Stimulated activated CD4-positive, alpha-beta T cell treated with anti-CD3 and anti-CD28 coated beads, Interleukin-15, amount 100 ng/mL, for 1 hour (primary cell): ENCODE results near the gene TRPM2.

Experiments
- DNase-seq, 2 donors: peaks; one replicate each; pipeline ENCODE4 v3.0.0-alpha.2; 2020; ENCODE audit warnings: low read depth in 1 of 2, low spot score in 1 of 2

Gene TRPM2

GRCh38 chr21:44370786-44371410, 17.5 kb downstream of the TRPM2 start:
- DNase-seq, result no peak

GRCh38 chr21:44371596-44371995, 18.2 kb downstream of the TRPM2 start:
- no peak for DNase-seq

GRCh38 chr21:44372616-44373015, 19.2 kb downstream of the TRPM2 start:
- no peak for DNase-seq

- no peak for DNase-seq
These were observed 21.3 kb downstream of the TRPM2 start for GRCh38 chr21:44374601-44375280.

- DNase-seq, result no peak
These were observed 21.8 kb downstream of the TRPM2 start for GRCh38 chr21:44375281-44375651.

- DNase-seq, result no peak
These were observed 22.4 kb downstream of the TRPM2 start for GRCh38 chr21:44375761-44376241.

GRCh38 chr21:44376606-44377005, 23.2 kb downstream of the TRPM2 start:
- DNase-seq, result no peak

GRCh38 chr21:44377201-44377921, 23.9 kb downstream of the TRPM2 start:
- DNase-seq, result no peak

GRCh38 chr21:44377922-44378645, 24.7 kb downstream of the TRPM2 start:
- no peak for DNase-seq

GRCh38 chr21:44378646-44379514, 25.5 kb downstream of the TRPM2 start:
- DNase-seq, result no peak

- DNase-seq, result no peak
These were observed 26.1 kb downstream of the TRPM2 start for GRCh38 chr21:44379515-44379848.

- DNase-seq, result no peak
These were observed 26.8 kb downstream of the TRPM2 start for GRCh38 chr21:44379991-44380865.

GRCh38 chr21:44380876-44381275, 27.5 kb downstream of the TRPM2 start:
- no peak for DNase-seq

GRCh38 chr21:44381874-44382273, 28.5 kb downstream of the TRPM2 start:
- DNase-seq, result no peak

- DNase-seq, result no peak
These were observed 29.1 kb downstream of the TRPM2 start for GRCh38 chr21:44382536-44382935.

GRCh38 chr21:44383216-44383615, 29.8 kb downstream of the TRPM2 start:
- no peak for DNase-seq

GRCh38 chr21:44384968-44385367, 31.5 kb downstream of the TRPM2 start:
- no peak for DNase-seq

- DNase-seq, result no peak
These were observed 35.9 kb downstream of the TRPM2 start for GRCh38 chr21:44389335-44389734.

- no peak for DNase-seq
These were observed 37.5 kb downstream of the TRPM2 start for GRCh38 chr21:44390886-44391285.
